A673 (cell line): Measurements from ENCODE around the gene RELCH. TPM values are rescaled to one million over a fixed set of nuclear protein-coding genes. Genes with fewer than 3 reads are reported as not detected.

ENCODE experiments used
- BruUV-seq: library from RNA; stranded (reverse); fragments of 400-500 nt; replicated peaks from 2 replicates; lab custom pipeline; 2021; lab: Mats Ljungman, UMichigan
- CTCF ChIA-PET: fragments of 300-600 bp; sonication (Branson Sonifier 250); formaldehyde crosslinking; loops from one replicate; lab custom pipeline; 2022; ENCODE audit warnings: antibody characterized with exemption; lab: Charles Lee
- POLR2A ChIA-PET: fragments of 300-600 bp; sonication (Branson Sonifier 250); formaldehyde crosslinking; loops from one replicate; lab custom pipeline; 2022; ENCODE audit warnings: antibody characterized with exemption; ENCODE audit not compliant: low non-redundant PET; lab: Charles Lee
- DNase-seq: peaks from one replicate; pipeline ENCODE4 v3.0.0-alpha.2; 2015; ENCODE audit warnings: low spot score
- H3K27ac ChIP-seq: fragments of 200-600 bp; sonication (generic); 2 replicates; pipeline ENCODE4 v1.5.1; 2016; ENCODE audit warnings: mixed run types, low read depth, mild to moderate bottlenecking, mixed read lengths, antibody characterized with exemption, low read length; ENCODE audit not compliant: poor library complexity, severe bottlenecking
- H3K27me3 ChIP-seq: fragments of 200-600 bp; sonication (generic); replicated peaks from 2 replicates; pipeline ENCODE4 v1.6.1; 2017; ENCODE audit warnings: mixed run types, low read depth, mild to moderate bottlenecking, mixed read lengths, antibody characterized with exemption, low read length; ENCODE audit not compliant: insufficient read depth, poor library complexity
- H3K36me3 ChIP-seq: fragments of 200-600 bp; sonication (generic); 2 replicates; pipeline ENCODE4 v1.6.1; 2016; ENCODE audit warnings: mixed run types, mild to moderate bottlenecking, mixed read lengths, antibody characterized with exemption, low read length; ENCODE audit not compliant: insufficient read depth, poor library complexity, severe bottlenecking
- H3K4me1 ChIP-seq: fragments of 200-600 bp; sonication (generic); 2 replicates; pipeline ENCODE4 v1.6.1; 2017; ENCODE audit warnings: mixed run types, mild to moderate bottlenecking, mixed read lengths, antibody characterized with exemption, low read length; ENCODE audit not compliant: insufficient read depth, poor library complexity, severe bottlenecking
- H3K4me3 ChIP-seq: fragments of 200-600 bp; sonication (generic); 2 replicates; pipeline ENCODE4 v1.5.1; 2016; ENCODE audit warnings: low read depth, mixed run types, mild to moderate bottlenecking, mixed read lengths, low read length; ENCODE audit not compliant: poor library complexity, severe bottlenecking
- H3K9me3 ChIP-seq: fragments of 200-600 bp; sonication (generic); 2 replicates; pipeline ENCODE4 v1.6.1; 2016; ENCODE audit warnings: mixed run types, low read depth, mild to moderate bottlenecking, mixed read lengths, antibody characterized with exemption, low read length; ENCODE audit not compliant: poor library complexity, severe bottlenecking
- CTCF ChIP-seq: fragments of 300-800, 200-600 bp; sonication (generic); conservative IDR thresholded peaks from 2 replicates; pipeline ENCODE4 v1.5.1; 2017; ENCODE audit warnings: low read depth, mild to moderate bottlenecking, antibody characterized with exemption, low read length, moderate library complexity, mixed read lengths
- EZH2 ChIP-seq: fragments of 200-600 bp; sonication (generic); IDR thresholded peaks from 2 replicates; pipeline ENCODE4 v1.6.1; 2017; ENCODE audit warnings: borderline replicate concordance, low read depth, mild to moderate bottlenecking, mixed read lengths, antibody characterized with exemption, low read length; ENCODE audit not compliant: poor library complexity, severe bottlenecking
- intact Hi-C: fragments of 100-400 bp; cut with micrococcal nuclease; formaldehyde crosslinking; loops from one replicate; pipeline ENCODE4 v1.10.0; 2022; ENCODE audit not compliant: unreplicated experiment
- total RNA-seq: library from RNA; stranded (reverse); gene quantifications from 2 replicates; pipeline ENCODE4 v1.2.3, GENCODE V29; 2021

The RELCH gene
- total RNA-seq, 1 experiment from 2014 or later, result 29.2 TPM

- BruUV-seq, result no TSS peak
- Histone ChIP-seq H3K9me3 (no peaks in the 10 kb centered on the region), H3K27ac (no peak overlapping the region), H3K4me3 (no peak overlapping the region), H3K4me1 (no peaks in the 10 kb centered on the region), H3K27me3 (no peaks in the 10 kb centered on the region), H3K36me3 (peaks cover 3% of the 10 kb centered on the region)
- TF ChIP-seq EZH2, result no peak
- TF ChIP-seq CTCF, result no peak
- no peak for DNase-seq
- CTCF ChIA-PET, result no interaction called here
- intact Hi-C loops, result no loop called here
- POLR2A ChIA-PET, result no interaction called here
Measured at GRCh38 chr18:62289047-62289446, 102.0 kb downstream of the RELCH start.

GRCh38 chr18:62294073-62294472, 107.0 kb downstream of the RELCH start:
- H3K27ac ChIP-seq, result no peak overlapping the region
- H3K4me3 ChIP-seq, result no peak overlapping the region
- ChIA-PET POLR2A (no interaction called here), CTCF (no interaction called here)
- no peak for TF ChIP-seq EZH2
- TF ChIP-seq CTCF, result no peak
- DNase-seq, result no peak
- intact Hi-C loops, result no loop called here
- no peaks in the 10 kb centered on the region for H3K4me1 ChIP-seq
- BruUV-seq, result no TSS peak
- H3K27me3 ChIP-seq, result no peaks in the 10 kb centered on the region
- no peaks in the 10 kb centered on the region for H3K9me3 ChIP-seq
- H3K36me3 ChIP-seq, result no peaks in the 10 kb centered on the region

- no peak for DNase-seq
- no peaks in the 10 kb centered on the region for H3K4me1 ChIP-seq
- no TSS peak for BruUV-seq
- intact Hi-C loops, result no loop called here
- no peaks in the 10 kb centered on the region for H3K9me3 ChIP-seq
- ChIA-PET POLR2A (no interaction called here), CTCF (no interaction called here)
- no peaks in the 10 kb centered on the region for H3K27me3 ChIP-seq
- no peak overlapping the region for H3K27ac ChIP-seq
- TF ChIP-seq CTCF, result no peak
- TF ChIP-seq EZH2, result no peak
- no peaks in the 10 kb centered on the region for H3K36me3 ChIP-seq
- no peak overlapping the region for H3K4me3 ChIP-seq
Measured at GRCh38 chr18:62300359-62300963, 113.4 kb downstream of the RELCH start.
